ENCODE measurements around the gene DCAF11.

DNA sequence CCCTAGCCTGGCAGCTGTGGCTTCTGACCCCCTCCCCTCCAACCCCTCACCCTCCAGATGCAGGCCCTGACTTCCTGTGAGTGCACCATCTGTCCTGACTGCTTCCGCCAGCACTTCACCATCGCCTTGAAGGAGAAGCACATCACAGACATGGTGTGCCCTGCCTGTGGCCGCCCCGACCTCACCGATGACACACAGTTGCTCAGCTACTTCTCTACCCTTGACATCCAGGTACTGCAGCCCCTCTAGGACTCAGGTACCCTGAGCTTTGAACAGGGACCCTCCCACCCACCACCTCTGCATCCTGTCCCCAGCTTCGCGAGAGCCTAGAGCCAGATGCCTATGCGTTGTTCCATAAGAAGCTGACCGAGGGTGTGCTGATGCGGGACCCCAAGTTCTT lies 40.5 kb downstream of the DCAF11 start:
- TF ChIP-seq POLR2AphosphoS5 (IDR thresholded peaks at IDR 0.05; ENCODE audit: low read depth, low read length): no peak
- TF ChIP-seq POLR2A (IDR thresholded peaks at IDR 0.05; ENCODE audit: low read depth, low read length): no peak
- TF ChIP-seq POU2F2 (IDR thresholded peaks at IDR 0.05; ENCODE audit: low read depth, low read length): no peak
